ENCODE measurements around the gene KANK2. TPM values are rescaled to one million over a fixed set of nuclear protein-coding genes. Genes with fewer than 3 reads are reported as not detected.

Gene KANK2
- total and polyA plus RNA-seq, 10 of the 15 experiments (the other 5 are each of a cell fraction or from before 2014, with no cell fraction given) = 4.9 to 33.0 (median 21.0) TPM

- Histone ChIP-seq H2AFZ (ENCODE audit: control insufficient read depth, low read depth, low read length) (no peak overlapping the region), H3K27me3 (replicated peaks in 1 of 2; ENCODE audit: control insufficient read depth in 2 of 2, insufficient read depth in 2 of 2, low read length in 1 of 2) (no peaks in the 10 kb centered on the region), H3K36me3 (ENCODE audit: control insufficient read depth in 2 of 2, insufficient read depth in 2 of 2, low read length in 1 of 2) (peaks cover 3% of the 10 kb centered on the region in 2 experiments; a peak in 3 of 4 replicates), H3K4me3 (no peak overlapping the region), H3K9me3 (replicated peaks; ENCODE audit: control insufficient read depth, insufficient read depth, low read length) (no peaks in the 10 kb centered on the region), H3K9ac (ENCODE audit: control insufficient read depth, insufficient read depth, low read length) (no peak overlapping the region), H3K79me2 (ENCODE audit: control insufficient read depth, insufficient read depth, low read length) (peaks cover 8% of the 10 kb centered on the region), H3K27ac (ENCODE audit: control insufficient read depth, insufficient read depth) (no peak overlapping the region), H3K4me1 (ENCODE audit: control insufficient read depth, insufficient read depth, low read length) (peaks cover 5% of the 10 kb centered on the region), H3K4me2 (ENCODE audit: control insufficient read depth, insufficient read depth) (no peak overlapping the region), H4K20me1 (ENCODE audit: control insufficient read depth, insufficient read depth) (no peaks in the 10 kb centered on the region)
- ChIA-PET CTCF (interaction anchor here (1.0 kb wide), 1 partner anchor 13 kb away, joined by 3 read pairs; no protein-coding TSS in a partner anchor), SMC1A (ENCODE audit: uncharacterized antibody, unreplicated experiment) (no interaction called here), POLR2A (no interaction called here), RAD21 (ENCODE audit: unreplicated experiment) (no interaction called here)
- FAIRE-seq (no peak), DNase-seq (ENCODE audit: low read depth, low spot score) (no peak), ATAC-seq (no peak)
- TF ChIP-seq CBX3 (IDR thresholded peaks at IDR 0.05; ENCODE audit: borderline replicate concordance, low read depth) (no peak), SIX5 (IDR thresholded peaks at IDR 0.05; ENCODE audit: low read depth, low read length, severe bottlenecking) (no peak), ZSCAN29 (IDR thresholded peaks at IDR 0.05) (no peak), SMAD5 (IDR thresholded peaks at IDR 0.05; ENCODE audit: low read depth) (no peak), TCF7 (IDR thresholded peaks at IDR 0.05; ENCODE audit: borderline replicate concordance) (no peak), GATAD2B (conservative IDR thresholded peaks at IDR 0.05; ENCODE audit: low read depth) (no peak), ETV6 (conservative IDR thresholded peaks at IDR 0.05 in 1 of 2, IDR thresholded peaks at IDR 0.05 in 1 of 2; ENCODE audit: borderline replicate concordance in 1 of 2, low read depth in 1 of 2) (no peak), E2F8 (IDR thresholded peaks at IDR 0.05; ENCODE audit: low read depth, partially characterized antibody) (no peak), HDAC2 (IDR thresholded peaks at IDR 0.05) (no peak), ZNF24 (IDR thresholded peaks at IDR 0.05) (no peak), JUND (IDR thresholded peaks at IDR 0.05; ENCODE audit: low read depth, low read length) (no peak)
- TF ChIP-seq, protein P1, sequence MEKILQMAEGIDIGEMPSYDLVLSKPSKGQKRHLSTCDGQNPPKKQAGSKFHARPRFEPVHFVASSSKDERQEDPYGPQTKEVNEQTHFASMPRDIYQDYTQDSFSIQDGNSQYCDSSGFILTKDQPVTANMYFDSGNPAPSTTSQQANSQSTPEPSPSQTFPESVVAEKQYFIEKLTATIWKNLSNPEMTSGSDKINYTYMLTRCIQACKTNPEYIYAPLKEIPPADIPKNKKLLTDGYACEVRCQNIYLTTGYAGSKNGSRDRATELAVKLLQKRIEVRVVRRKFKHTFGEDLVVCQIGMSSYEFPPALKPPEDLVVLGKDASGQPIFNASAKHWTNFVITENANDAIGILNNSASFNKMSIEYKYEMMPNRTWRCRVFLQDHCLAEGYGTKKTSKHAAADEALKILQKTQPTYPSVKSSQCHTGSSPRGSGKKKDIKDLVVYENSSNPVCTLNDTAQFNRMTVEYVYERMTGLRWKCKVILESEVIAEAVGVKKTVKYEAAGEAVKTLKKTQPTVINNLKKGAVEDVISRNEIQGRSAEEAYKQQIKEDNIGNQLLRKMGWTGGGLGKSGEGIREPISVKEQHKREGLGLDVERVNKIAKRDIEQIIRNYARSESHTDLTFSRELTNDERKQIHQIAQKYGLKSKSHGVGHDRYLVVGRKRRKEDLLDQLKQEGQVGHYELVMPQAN (conservative IDR thresholded peaks at IDR 0.05) = no peak
- no TSS peak for BruUV-seq (replicated peaks)
- WGBS (ENCODE audit: insufficient coverage, insufficient replicate concordance, low lambda C conversion rate, missing lambda C conversion rate) = 97% methylated on average over 14 of the region's 14 CpGs
- intact Hi-C loops (cut with micrococcal nuclease; ENCODE audit: unreplicated experiment) (no loop called here), in situ Hi-C loops (cut with MboI) (no loop called here)
Measured at GRCh38 chr19:11148001-11148400, 49.3 kb downstream of the KANK2 start.

Measured in GM12878 (cell line).